ENCODE measurements around the gene AKAP13.
A peak's percentile ranks its signal among the peaks of the same experiment; 100 is the strongest.

The AKAP13 gene

GRCh38 chr15:85454403-85454802, 74.0 kb downstream of the AKAP13 start:
- no peak for TF ChIP-seq TAF1 (IDR thresholded peaks at IDR 0.05; ENCODE audit: low read depth, low read length)
- TF ChIP-seq PAX5 (IDR thresholded peaks at IDR 0.05; ENCODE audit: insufficient read depth, low read length, severe bottlenecking), result no peak
- peak; percentile 74 for TF ChIP-seq SPI1 (IDR thresholded peaks at IDR 0.05; ENCODE audit: low read depth, low read length)
- TF ChIP-seq POLR2A (IDR thresholded peaks at IDR 0.05; ENCODE audit: low read depth, low read length), result no peak; the same call in 1 of the 2 replicates
- TF ChIP-seq POLR2AphosphoS5 (IDR thresholded peaks at IDR 0.05; ENCODE audit: low read depth, low read length), result no peak
- TF ChIP-seq POU2F2 (IDR thresholded peaks at IDR 0.05; ENCODE audit: low read depth, low read length), result no peak
- FAIRE-seq, result no peak
- DNase-seq (ENCODE audit: insufficient read length, low spot score), result no peak

DNA sequence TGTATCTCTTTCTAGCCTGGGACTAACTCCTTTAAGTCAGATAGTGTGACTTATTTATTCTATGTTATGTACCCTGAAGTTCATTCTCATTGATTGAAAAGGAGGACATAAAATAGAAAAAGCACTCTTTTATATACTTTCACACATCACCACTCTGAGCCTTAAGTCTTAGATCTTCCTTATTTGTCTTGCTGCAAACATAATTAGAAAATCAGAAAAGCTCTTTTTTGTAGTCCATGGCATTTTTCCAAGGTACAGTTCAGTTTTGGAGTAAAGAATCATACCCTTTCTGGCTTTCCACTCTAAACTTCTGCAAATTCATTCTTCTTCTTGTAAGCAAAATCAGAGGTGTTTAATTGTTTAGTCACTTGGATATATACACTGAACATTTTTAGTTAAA, 75.5 kb downstream of the AKAP13 start:
- DNase-seq (ENCODE audit: insufficient read length, low spot score), result no peak
- no peak for TF ChIP-seq POLR2AphosphoS5 (IDR thresholded peaks at IDR 0.05; ENCODE audit: low read depth, low read length)
- TF ChIP-seq POU2F2 (IDR thresholded peaks at IDR 0.05; ENCODE audit: low read depth, low read length), result no peak
- no peak for TF ChIP-seq SPI1 (IDR thresholded peaks at IDR 0.05; ENCODE audit: low read depth, low read length)
- TF ChIP-seq PAX5 (IDR thresholded peaks at IDR 0.05; ENCODE audit: insufficient read depth, low read length, severe bottlenecking), result no peak
- no peak for TF ChIP-seq TAF1 (IDR thresholded peaks at IDR 0.05; ENCODE audit: low read depth, low read length)
- TF ChIP-seq POLR2A (IDR thresholded peaks at IDR 0.05; ENCODE audit: low read depth, low read length), result no peak
- no peak for FAIRE-seq

GRCh38 chr15:85456798-85457197, 76.4 kb downstream of the AKAP13 start:
- DNase-seq (ENCODE audit: insufficient read length, low spot score), result no peak
- FAIRE-seq, result peak; percentile 68
- 0 out of 2 replicates have a peak, but pooled peaks have one; percentile 31 for TF ChIP-seq SPI1 (IDR thresholded peaks at IDR 0.05; ENCODE audit: low read depth, low read length)
- no peak for TF ChIP-seq POLR2AphosphoS5 (IDR thresholded peaks at IDR 0.05; ENCODE audit: low read depth, low read length)

- DNase-seq (ENCODE audit: insufficient read length, low spot score), result no peak
- FAIRE-seq, result peak; percentile 96
- no peak for TF ChIP-seq PAX5 (IDR thresholded peaks at IDR 0.05; ENCODE audit: insufficient read depth, low read length, severe bottlenecking)
- 0 out of 2 replicates have a peak, but pooled peaks have one; percentile 35 for TF ChIP-seq POLR2AphosphoS5 (IDR thresholded peaks at IDR 0.05; ENCODE audit: low read depth, low read length)
- no peak; the same call in 1 of the 2 replicates for TF ChIP-seq TAF1 (IDR thresholded peaks at IDR 0.05; ENCODE audit: low read depth, low read length)
- TF ChIP-seq POLR2A (IDR thresholded peaks at IDR 0.05; ENCODE audit: low read depth, low read length), result no peak; the same call in none of the 2 replicates
- TF ChIP-seq SPI1 (IDR thresholded peaks at IDR 0.05; ENCODE audit: low read depth, low read length), result no peak
- peak; percentile 81 for TF ChIP-seq POU2F2 (IDR thresholded peaks at IDR 0.05; ENCODE audit: low read depth, low read length)
These were observed 77.1 kb downstream of the AKAP13 start for GRCh38 chr15:85457392-85457968.

- FAIRE-seq (no peak), DNase-seq (ENCODE audit: insufficient read length, low spot score) (no peak)
- TF ChIP-seq PAX5 (IDR thresholded peaks at IDR 0.05; ENCODE audit: insufficient read depth, low read length, severe bottlenecking) (no peak), POLR2AphosphoS5 (IDR thresholded peaks at IDR 0.05; ENCODE audit: low read depth, low read length) (no peak), TAF1 (IDR thresholded peaks at IDR 0.05; ENCODE audit: low read depth, low read length) (no peak), POU2F2 (IDR thresholded peaks at IDR 0.05; ENCODE audit: low read depth, low read length) (no peak), SPI1 (IDR thresholded peaks at IDR 0.05; ENCODE audit: low read depth, low read length) (no peak), POLR2A (IDR thresholded peaks at IDR 0.05; ENCODE audit: low read depth, low read length) (no peak)
These were observed 78.4 kb downstream of the AKAP13 start for GRCh38 chr15:85458764-85459163.

- no peak for TF ChIP-seq SPI1 (IDR thresholded peaks at IDR 0.05; ENCODE audit: low read depth, low read length)
- TF ChIP-seq POU2F2 (IDR thresholded peaks at IDR 0.05; ENCODE audit: low read depth, low read length), result no peak
- no peak for TF ChIP-seq TAF1 (IDR thresholded peaks at IDR 0.05; ENCODE audit: low read depth, low read length)
- TF ChIP-seq POLR2A (IDR thresholded peaks at IDR 0.05; ENCODE audit: low read depth, low read length), result no peak
- no peak for TF ChIP-seq PAX5 (IDR thresholded peaks at IDR 0.05; ENCODE audit: insufficient read depth, low read length, severe bottlenecking)
- TF ChIP-seq POLR2AphosphoS5 (IDR thresholded peaks at IDR 0.05; ENCODE audit: low read depth, low read length), result no peak
- FAIRE-seq, result no peak
- no peak for DNase-seq (ENCODE audit: insufficient read length, low spot score)
These were observed 81.6 kb downstream of the AKAP13 start for GRCh38 chr15:85462029-85462428.

DNA sequence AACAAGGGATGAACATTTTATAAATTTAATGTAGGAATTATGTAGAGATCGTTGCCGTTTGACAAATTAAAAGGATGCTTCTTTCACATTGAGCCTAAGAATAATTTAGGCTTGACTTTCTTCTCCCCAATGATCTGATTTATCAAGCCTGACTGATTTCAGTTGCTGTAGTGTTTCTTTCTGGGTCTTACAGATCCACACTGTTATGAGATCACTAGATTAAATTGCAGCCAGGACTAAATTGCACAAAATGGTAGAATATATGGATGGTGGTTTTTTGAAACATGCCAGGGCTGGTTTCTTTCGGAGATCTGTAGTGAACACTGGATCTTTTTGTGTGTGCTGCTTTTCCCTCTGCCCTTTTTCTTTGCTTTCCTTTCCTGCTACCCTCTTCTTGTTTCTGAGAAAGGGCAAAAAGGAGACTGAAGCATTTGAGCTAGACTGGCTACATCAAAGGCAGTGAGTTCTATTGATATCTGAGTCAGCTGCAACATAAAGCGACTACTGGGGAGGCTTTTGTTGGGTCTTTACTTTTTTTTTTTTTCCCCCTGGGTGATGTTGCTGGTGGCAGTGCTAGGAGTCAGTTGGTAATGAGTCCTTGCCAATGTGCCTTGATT, 83.0 kb downstream of the AKAP13 start:
- DNase-seq (ENCODE audit: insufficient read length, low spot score) (no peak), FAIRE-seq (peak; percentile 41)
- TF ChIP-seq SPI1 (IDR thresholded peaks at IDR 0.05; ENCODE audit: low read depth, low read length) (no peak), PAX5 (IDR thresholded peaks at IDR 0.05; ENCODE audit: insufficient read depth, low read length, severe bottlenecking) (no peak), POLR2A (IDR thresholded peaks at IDR 0.05; ENCODE audit: low read depth, low read length) (no peak), POU2F2 (IDR thresholded peaks at IDR 0.05; ENCODE audit: low read depth, low read length) (no peak), TAF1 (IDR thresholded peaks at IDR 0.05; ENCODE audit: low read depth, low read length) (no peak), POLR2AphosphoS5 (IDR thresholded peaks at IDR 0.05; ENCODE audit: low read depth, low read length) (no peak)

DNA sequence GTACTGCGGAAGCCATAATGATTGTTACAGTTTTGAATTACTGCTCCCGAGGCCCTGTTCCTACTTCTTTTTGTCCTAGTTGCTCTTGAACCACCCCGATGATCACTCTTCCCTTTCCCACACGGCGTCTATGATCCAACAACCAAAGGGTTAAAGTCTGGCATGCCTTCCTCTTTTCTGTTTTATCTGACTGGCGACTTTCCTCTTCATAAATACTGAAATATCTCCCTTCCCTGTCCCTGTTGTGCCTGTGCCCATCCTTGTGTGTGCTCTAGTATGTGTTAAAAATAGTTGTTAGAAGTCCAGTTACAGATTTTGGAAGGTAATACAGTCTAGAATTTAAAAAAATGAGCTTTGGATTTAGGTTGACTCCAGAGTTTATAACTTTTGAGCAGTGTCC, 83.6 kb downstream of the AKAP13 start:
- DNase-seq (ENCODE audit: insufficient read length, low spot score), result no peak
- FAIRE-seq, result no peak
- TF ChIP-seq SPI1 (IDR thresholded peaks at IDR 0.05; ENCODE audit: low read depth, low read length) (0 out of 2 replicates have a peak, but pooled peaks have one; percentile 20), POU2F2 (IDR thresholded peaks at IDR 0.05; ENCODE audit: low read depth, low read length) (no peak), TAF1 (IDR thresholded peaks at IDR 0.05; ENCODE audit: low read depth, low read length) (no peak), POLR2AphosphoS5 (IDR thresholded peaks at IDR 0.05; ENCODE audit: low read depth, low read length) (no peak)

GRCh38 chr15:85464471-85464870, 84.1 kb downstream of the AKAP13 start:
- no peak for TF ChIP-seq PAX5 (IDR thresholded peaks at IDR 0.05; ENCODE audit: insufficient read depth, low read length, severe bottlenecking)
- no peak for FAIRE-seq
- no peak for DNase-seq (ENCODE audit: insufficient read length, low spot score)

Data from GM12891 (cell line).